Measurements from ENCODE around the gene ZDHHC20. TPM values are rescaled to one million over a fixed set of nuclear protein-coding genes. Genes with fewer than 3 reads are reported as not detected.

The ZDHHC20 gene
- total RNA-seq, 1 donor from 2014 or later = 175 TPM

Small RNA genes within 50 kb of the gene (small RNA-seq; reads per million reads assigned to genes)
- not detected for gene RNA5SP25

Other genes starting within 250 kb of the ZDHHC20 start
- 112 and 121 TPM in 2 replicates for gene MICU2, start 144.9 kb upstream of the ZDHHC20 start, total RNA-seq (ENCODE audit: low replicate concordance)
- gene FGF9, start 211.8 kb upstream of the ZDHHC20 start, total RNA-seq (ENCODE audit: low replicate concordance) = 2.1 and 2.4 TPM in 2 replicates

All from neural progenitor cell (in vitro differentiated cells).